NB4 (cell line): Measurements from ENCODE around the gene PLA2G4B.

ENCODE experiments used
- DNase-seq: peaks from one replicate; pipeline ENCODE4 v3.0.0; 2010; ENCODE audit warnings: low read depth
- H3K4me3 ChIP-seq: one replicate; pipeline ENCODE4 v1.5.1; 2011; ENCODE audit warnings: mild to moderate bottlenecking, low read depth, low read length, moderate library complexity
- CTCF ChIP-seq: IDR thresholded peaks from one replicate; pipeline ENCODE4 v1.5.1; 2012; ENCODE audit warnings: low read depth, low read length
- MAX ChIP-seq: IDR thresholded peaks from 2 replicates; pipeline ENCODE4 v1.6.1; 2011; ENCODE audit warnings: low read depth, low read length
- MYC ChIP-seq: IDR thresholded peaks from 2 replicates; pipeline ENCODE4 v1.6.1; 2011; ENCODE audit warnings: low read depth, low read length
- POLR2A ChIP-seq: IDR thresholded peaks from 2 replicates; pipeline ENCODE4 v1.6.1; 2011; ENCODE audit warnings: mild to moderate bottlenecking; ENCODE audit not compliant: insufficient read length; ENCODE audit errors: extremely low read depth

PLA2G4B gene

GRCh38 chr15:41874736-41875135, 36.1 kb downstream of the PLA2G4B start:
- H3K4me3 ChIP-seq = no peak overlapping the region
- no peak for DNase-seq
- TF ChIP-seq MAX (no peak), CTCF (no peak), MYC (no peak), POLR2A (no peak)

- DNase-seq = no peak
- no peak for TF ChIP-seq MYC
- TF ChIP-seq MAX = no peak
- no peak for TF ChIP-seq POLR2A
- no peak for TF ChIP-seq CTCF
- no peak overlapping the region for H3K4me3 ChIP-seq
These were observed 37.4 kb downstream of the PLA2G4B start for GRCh38 chr15:41876007-41876406.

- H3K4me3 ChIP-seq = no peak overlapping the region
- no peak for DNase-seq
- TF ChIP-seq MYC = no peak
- no peak for TF ChIP-seq CTCF
- no peak for TF ChIP-seq MAX
- TF ChIP-seq POLR2A = no peak
These were observed 38.0 kb downstream of the PLA2G4B start for GRCh38 chr15:41876689-41877088.

GRCh38 chr15:41877631-41878354, 39.1 kb downstream of the PLA2G4B start:
- no peak for DNase-seq
- no peak overlapping the region for H3K4me3 ChIP-seq
- TF ChIP-seq MYC (no peak), POLR2A (no peak), CTCF (no peak), MAX (no peak)

GRCh38 chr15:41878355-41878699, 39.7 kb downstream of the PLA2G4B start:
- H3K4me3 ChIP-seq = no peak overlapping the region
- no peak for TF ChIP-seq MYC
- no peak for TF ChIP-seq MAX
- TF ChIP-seq POLR2A = no peak
- no peak for TF ChIP-seq CTCF
- no peak for DNase-seq
